K562 (cell line): Measurements from ENCODE around the gene PIKFYVE. TPM values are rescaled to one million over a fixed set of nuclear protein-coding genes. Genes with fewer than 3 reads are reported as not detected.

Source experiments
- ARHGAP35 ChIP-seq: fragments of 450-650 bp; IDR thresholded peaks from 2 replicates; pipeline ENCODE4 v1.6.1; 2018; ENCODE audit not compliant: partially characterized antibody
- DDX20 ChIP-seq: fragments of 450-650 bp; IDR thresholded peaks from 2 replicates; pipeline ENCODE4 v1.6.1; 2016; ENCODE audit warnings: missing genetic modification characterization, low read depth, mild to moderate bottlenecking, missing compliant biosample characterization, moderate library complexity
- GATA2 ChIP-seq: sonication (generic); formaldehyde crosslinking; IDR thresholded peaks from 2 replicates; pipeline ENCODE4 v1.4.0; 2020; ENCODE audit warnings: mild to moderate bottlenecking, missing genetic modification reagents
- HDAC8 ChIP-seq: fragments of 450-650 bp; IDR thresholded peaks from 2 replicates; pipeline ENCODE4 v1.6.1; 2016; ENCODE audit warnings: mild to moderate bottlenecking, missing genetic modification characterization, moderate library complexity, missing compliant biosample characterization
- HES1 ChIP-seq: fragments of 450-650 bp; IDR thresholded peaks from 2 replicates; pipeline ENCODE4 v1.6.1; 2016; ENCODE audit warnings: low read depth, mild to moderate bottlenecking, moderate library complexity
- HLTF ChIP-seq: fragments of 450-650 bp; IDR thresholded peaks from 2 replicates; pipeline ENCODE4 v1.6.1; 2016
- JUN ChIP-seq, 2 experiments: sonication (generic) in 1 of 2; formaldehyde crosslinking in 1 of 2; IDR thresholded peaks; 2 replicates each; pipeline versions ENCODE4 v1.6.1 to v1.8.0; 2012 to 2022; ENCODE audit warnings: borderline replicate concordance in 2 of 2, mild to moderate bottlenecking in 2 of 2, improper control_type of control experiment in 1 of 2, low read depth in 1 of 2, low read length in 1 of 2, missing genetic modification reagents in 1 of 2
- KLF16 ChIP-seq: IDR thresholded peaks from 2 replicates; pipeline ENCODE4 v1.6.1; 2016; ENCODE audit warnings: antibody characterized with exemption
- LCOR ChIP-seq: sonication (generic); formaldehyde crosslinking; IDR thresholded peaks from 2 replicates; pipeline ENCODE4 v1.8.0; 2022; ENCODE audit warnings: mild to moderate bottlenecking, missing genetic modification reagents
- MECOM ChIP-seq: fragments of 250-450 bp; sonication (Bioruptor Pico); IDR thresholded peaks from 2 replicates; pipeline ENCODE4 v1.8.0; 2022; ENCODE audit warnings: inconsistent platforms
- NR0B1 ChIP-seq: fragments of 450-650 bp; IDR thresholded peaks from one replicate; pipeline ENCODE4 v1.6.1; 2018; ENCODE audit warnings: mild to moderate bottlenecking, moderate library complexity; ENCODE audit not compliant: partially characterized antibody
- POLR2G ChIP-seq: fragments of 200-400 bp; formaldehyde crosslinking; IDR thresholded peaks from 2 replicates; pipeline ENCODE4 v1.6.1; 2017; ENCODE audit warnings: low read depth, mild to moderate bottlenecking, antibody characterized with exemption, low read length, moderate library complexity
- ZNF174 ChIP-seq: fragments of 250-450 bp; sonication (Bioruptor Pico); IDR thresholded peaks from 2 replicates; pipeline ENCODE4 v1.4.0; 2020; ENCODE audit warnings: mild to moderate bottlenecking
- polyA plus RNA-seq, 8 experiments: library from polyadenylated mRNA; depleted of rRNA in 4 of 8; stranded (reverse) in 5 of 8; unstranded in 3 of 8; fragments of >200 nt; fragmentation: Nextera tagmentation in 2 of 8; fragmentation: Illumina TruSeq in 1 of 8; extraction: Ambion mirVana in 2 of 8; extraction: Trizol in 1 of 8; gene quantifications; 2 replicates each; pipeline versions ENCODE4 v1.2.1 to v1.2.3, GENCODE V29; 2011 to 2014; ENCODE audit warnings: inconsistent platforms in 1 of 8, missing spikeins in 1 of 8
- total RNA-seq, 7 experiments: library from RNA; depleted of rRNA in 6 of 7; stranded (reverse); fragments of >200 nt in 6 of 7; fragmentation: Illumina TruSeq in 2 of 7; extraction: Trizol in 2 of 7; gene quantifications; 2 replicates each; pipeline versions ENCODE4 v1.2.1 to v1.2.3, GENCODE V29; 2011 to 2021; ENCODE audit warnings: low replicate concordance in 1 of 7
- TF ChIP-seq, protein P1 (sequence below): fragments of 450-650 bp; IDR thresholded peaks from 2 replicates; pipeline ENCODE4 v1.6.1; 2016; ENCODE audit warnings: mild to moderate bottlenecking, moderate library complexity

Gene PIKFYVE
- total and polyA plus RNA-seq, 9 of the 15 experiments (the other 6 are each of a cell fraction or from before 2014, with no cell fraction given): 3.6 to 25.6 (median 16.7) TPM

DNA sequence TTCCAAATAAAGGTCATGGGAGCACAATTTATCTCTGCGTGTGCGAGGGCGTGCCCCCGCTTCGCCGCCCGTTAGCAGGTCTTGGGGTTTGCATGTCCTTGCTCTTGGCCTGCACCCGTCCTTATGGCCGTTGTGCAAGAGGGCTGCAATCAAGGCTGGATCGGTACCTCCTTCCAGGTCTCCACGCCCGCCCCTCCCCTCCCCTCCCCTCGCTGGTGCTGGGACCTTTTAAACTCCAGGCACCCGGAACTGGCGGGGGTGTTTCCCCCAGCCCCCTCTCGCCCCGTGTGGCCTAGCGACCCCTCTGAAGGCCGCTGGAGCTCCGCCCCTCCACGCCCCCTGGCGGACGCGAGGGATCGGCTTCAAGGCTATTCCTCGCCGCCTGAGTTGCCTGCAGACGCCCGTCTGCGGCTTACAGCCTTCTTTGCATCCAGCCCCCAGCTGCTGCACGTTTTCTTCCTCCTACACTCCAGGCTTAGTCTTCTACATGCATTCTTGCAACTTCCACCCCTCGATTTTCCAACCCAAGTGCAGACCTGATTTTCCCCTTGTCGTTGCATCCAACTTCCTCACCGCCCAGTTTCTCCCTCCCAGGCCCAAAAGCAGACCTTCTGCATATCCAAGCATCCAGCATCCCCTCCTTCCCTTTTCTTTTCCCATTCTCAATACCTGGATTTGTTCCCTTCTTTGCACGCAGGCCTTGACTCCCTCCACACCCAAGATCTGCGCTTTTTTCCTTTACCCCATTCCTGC is 11.8 kb upstream of the PIKFYVE start (continued):
- TF ChIP-seq, protein P1, sequence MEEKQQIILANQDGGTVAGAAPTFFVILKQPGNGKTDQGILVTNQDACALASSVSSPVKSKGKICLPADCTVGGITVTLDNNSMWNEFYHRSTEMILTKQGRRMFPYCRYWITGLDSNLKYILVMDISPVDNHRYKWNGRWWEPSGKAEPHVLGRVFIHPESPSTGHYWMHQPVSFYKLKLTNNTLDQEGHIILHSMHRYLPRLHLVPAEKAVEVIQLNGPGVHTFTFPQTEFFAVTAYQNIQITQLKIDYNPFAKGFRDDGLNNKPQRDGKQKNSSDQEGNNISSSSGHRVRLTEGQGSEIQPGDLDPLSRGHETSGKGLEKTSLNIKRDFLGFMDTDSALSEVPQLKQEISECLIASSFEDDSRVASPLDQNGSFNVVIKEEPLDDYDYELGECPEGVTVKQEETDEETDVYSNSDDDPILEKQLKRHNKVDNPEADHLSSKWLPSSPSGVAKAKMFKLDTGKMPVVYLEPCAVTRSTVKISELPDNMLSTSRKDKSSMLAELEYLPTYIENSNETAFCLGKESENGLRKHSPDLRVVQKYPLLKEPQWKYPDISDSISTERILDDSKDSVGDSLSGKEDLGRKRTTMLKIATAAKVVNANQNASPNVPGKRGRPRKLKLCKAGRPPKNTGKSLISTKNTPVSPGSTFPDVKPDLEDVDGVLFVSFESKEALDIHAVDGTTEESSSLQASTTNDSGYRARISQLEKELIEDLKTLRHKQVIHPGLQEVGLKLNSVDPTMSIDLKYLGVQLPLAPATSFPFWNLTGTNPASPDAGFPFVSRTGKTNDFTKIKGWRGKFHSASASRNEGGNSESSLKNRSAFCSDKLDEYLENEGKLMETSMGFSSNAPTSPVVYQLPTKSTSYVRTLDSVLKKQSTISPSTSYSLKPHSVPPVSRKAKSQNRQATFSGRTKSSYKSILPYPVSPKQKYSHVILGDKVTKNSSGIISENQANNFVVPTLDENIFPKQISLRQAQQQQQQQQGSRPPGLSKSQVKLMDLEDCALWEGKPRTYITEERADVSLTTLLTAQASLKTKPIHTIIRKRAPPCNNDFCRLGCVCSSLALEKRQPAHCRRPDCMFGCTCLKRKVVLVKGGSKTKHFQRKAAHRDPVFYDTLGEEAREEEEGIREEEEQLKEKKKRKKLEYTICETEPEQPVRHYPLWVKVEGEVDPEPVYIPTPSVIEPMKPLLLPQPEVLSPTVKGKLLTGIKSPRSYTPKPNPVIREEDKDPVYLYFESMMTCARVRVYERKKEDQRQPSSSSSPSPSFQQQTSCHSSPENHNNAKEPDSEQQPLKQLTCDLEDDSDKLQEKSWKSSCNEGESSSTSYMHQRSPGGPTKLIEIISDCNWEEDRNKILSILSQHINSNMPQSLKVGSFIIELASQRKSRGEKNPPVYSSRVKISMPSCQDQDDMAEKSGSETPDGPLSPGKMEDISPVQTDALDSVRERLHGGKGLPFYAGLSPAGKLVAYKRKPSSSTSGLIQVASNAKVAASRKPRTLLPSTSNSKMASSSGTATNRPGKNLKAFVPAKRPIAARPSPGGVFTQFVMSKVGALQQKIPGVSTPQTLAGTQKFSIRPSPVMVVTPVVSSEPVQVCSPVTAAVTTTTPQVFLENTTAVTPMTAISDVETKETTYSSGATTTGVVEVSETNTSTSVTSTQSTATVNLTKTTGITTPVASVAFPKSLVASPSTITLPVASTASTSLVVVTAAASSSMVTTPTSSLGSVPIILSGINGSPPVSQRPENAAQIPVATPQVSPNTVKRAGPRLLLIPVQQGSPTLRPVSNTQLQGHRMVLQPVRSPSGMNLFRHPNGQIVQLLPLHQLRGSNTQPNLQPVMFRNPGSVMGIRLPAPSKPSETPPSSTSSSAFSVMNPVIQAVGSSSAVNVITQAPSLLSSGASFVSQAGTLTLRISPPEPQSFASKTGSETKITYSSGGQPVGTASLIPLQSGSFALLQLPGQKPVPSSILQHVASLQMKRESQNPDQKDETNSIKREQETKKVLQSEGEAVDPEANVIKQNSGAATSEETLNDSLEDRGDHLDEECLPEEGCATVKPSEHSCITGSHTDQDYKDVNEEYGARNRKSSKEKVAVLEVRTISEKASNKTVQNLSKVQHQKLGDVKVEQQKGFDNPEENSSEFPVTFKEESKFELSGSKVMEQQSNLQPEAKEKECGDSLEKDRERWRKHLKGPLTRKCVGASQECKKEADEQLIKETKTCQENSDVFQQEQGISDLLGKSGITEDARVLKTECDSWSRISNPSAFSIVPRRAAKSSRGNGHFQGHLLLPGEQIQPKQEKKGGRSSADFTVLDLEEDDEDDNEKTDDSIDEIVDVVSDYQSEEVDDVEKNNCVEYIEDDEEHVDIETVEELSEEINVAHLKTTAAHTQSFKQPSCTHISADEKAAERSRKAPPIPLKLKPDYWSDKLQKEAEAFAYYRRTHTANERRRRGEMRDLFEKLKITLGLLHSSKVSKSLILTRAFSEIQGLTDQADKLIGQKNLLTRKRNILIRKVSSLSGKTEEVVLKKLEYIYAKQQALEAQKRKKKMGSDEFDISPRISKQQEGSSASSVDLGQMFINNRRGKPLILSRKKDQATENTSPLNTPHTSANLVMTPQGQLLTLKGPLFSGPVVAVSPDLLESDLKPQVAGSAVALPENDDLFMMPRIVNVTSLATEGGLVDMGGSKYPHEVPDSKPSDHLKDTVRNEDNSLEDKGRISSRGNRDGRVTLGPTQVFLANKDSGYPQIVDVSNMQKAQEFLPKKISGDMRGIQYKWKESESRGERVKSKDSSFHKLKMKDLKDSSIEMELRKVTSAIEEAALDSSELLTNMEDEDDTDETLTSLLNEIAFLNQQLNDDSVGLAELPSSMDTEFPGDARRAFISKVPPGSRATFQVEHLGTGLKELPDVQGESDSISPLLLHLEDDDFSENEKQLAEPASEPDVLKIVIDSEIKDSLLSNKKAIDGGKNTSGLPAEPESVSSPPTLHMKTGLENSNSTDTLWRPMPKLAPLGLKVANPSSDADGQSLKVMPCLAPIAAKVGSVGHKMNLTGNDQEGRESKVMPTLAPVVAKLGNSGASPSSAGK: no peak
- no peak for TF ChIP-seq KLF16
- TF ChIP-seq HDAC8 (tag): no peak
- TF ChIP-seq HES1: no peak
- TF ChIP-seq ARHGAP35: no peak
- peak; percentile 37; the same call in 1 of the 2 replicates for TF ChIP-seq HLTF
- TF ChIP-seq NR0B1: no peak
- no peak; the same call in 1 of the 2 replicates for TF ChIP-seq GATA2
- TF ChIP-seq LCOR (CRISPR knock-in tag): peak; percentile 56; the same call in 1 of the 2 replicates
- TF ChIP-seq POLR2G: peak; percentile 88
- TF ChIP-seq DDX20 (tag): no peak
- no peak for TF ChIP-seq MECOM (CRISPR knock-in tag)
- TF ChIP-seq ZNF174: no peak
- TF ChIP-seq JUN (IDR thresholded peaks at IDR 0.05; ENCODE audit: borderline replicate concordance, low read depth, low read length): no peak
- TF ChIP-seq JUN (CRISPR knock-in tag; IDR thresholded peaks at IDR 0.05; ENCODE audit: borderline replicate concordance): no peak
